Frontal cortex (tissue), 4 donors: ENCODE data around the gene KLHL22. TPM values are rescaled to one million over a fixed set of nuclear protein-coding genes. Genes with fewer than 3 reads are reported as not detected.
"Not testable (repeated sequence)": the region's sequence is repeated elsewhere in the genome, so short reads cannot be mapped to it uniquely, and the experiment has no call there.

Experiments used
- DNase-seq, 2 donors: peaks; one replicate each; pipeline ENCODE4 v3.0.0; 2012; ENCODE audit warnings: low spot score in 2 of 2
- FAIRE-seq: peaks from 2 replicates; lab custom pipeline; 2012; peaks lifted over from hg19 to GRCh38; lab: Jason Lieb, UNC
- total RNA-seq: library from RNA; depleted of rRNA; stranded (reverse); fragments of >200 nt; gene quantifications from one replicate; pipeline ENCODE4 v1.2.3, GENCODE V29; 2014
- donor health status: control.
- donor health status: control.
- donor health status: control.

Gene KLHL22
- total RNA-seq, 1 donor from 2014 or later = 46.9 TPM

DNA sequence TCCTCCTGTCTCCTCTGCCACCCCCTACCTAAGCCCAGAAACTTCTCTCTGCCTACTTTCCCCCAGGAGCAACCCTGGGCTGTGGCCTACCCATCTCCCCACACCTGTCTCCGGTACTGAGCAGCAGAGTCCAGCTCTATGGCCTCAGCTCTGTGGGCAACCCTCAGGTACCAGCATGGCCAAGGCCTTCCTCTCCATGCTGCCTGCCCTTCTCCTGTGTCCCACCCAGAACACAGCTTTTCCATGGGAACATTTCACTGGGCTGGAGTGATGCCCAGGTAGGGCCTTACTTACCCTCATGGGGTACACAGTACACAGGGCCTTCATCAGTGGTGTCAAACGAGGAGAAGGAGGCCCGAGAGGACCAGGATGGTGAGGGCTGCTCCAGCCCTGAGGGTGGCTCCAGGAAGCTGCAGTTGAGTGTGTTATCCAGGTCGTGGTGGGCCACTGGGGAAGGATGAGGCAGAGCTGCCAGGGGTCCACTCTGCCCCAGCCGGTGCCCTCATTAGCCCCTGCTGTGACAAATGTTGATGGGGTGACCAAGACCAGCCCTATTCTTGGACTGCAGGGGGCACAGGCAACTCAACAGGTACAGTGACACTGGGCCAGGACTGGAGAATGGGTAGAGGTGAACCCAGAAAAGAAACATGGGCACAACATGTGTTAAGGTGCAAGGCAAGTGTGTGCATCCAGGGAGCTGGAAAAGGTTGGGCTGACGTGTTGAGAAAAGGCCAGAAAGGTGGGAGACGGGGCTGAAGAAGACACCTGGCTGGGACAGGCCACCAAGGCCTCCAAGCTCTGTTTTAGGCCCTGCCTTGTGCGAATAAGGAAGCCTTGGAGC, 68.3 kb downstream of the KLHL22 start:
- DNase-seq (peak in 1 of 2 donors; percentile 12), FAIRE-seq (no peak)

DNA sequence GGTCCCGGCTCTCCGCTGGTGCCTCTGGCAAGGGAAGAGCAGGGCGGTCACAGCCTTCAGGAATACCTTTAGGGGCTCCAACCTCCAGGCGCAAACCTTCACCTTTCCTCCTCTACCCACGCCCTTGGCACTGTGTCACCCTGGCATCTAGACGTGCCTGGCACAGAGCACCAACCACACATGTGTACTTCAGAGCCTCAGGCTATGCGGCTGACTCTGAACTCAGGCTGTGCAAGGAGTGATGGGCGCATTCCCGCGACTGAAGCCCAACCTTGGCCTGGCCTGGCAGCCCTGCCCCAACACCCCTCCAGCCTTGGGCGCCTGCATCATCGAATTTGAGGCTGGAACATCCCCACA, 69.4 kb downstream of the KLHL22 start:
- DNase-seq (no peak), FAIRE-seq (no peak)

DNA sequence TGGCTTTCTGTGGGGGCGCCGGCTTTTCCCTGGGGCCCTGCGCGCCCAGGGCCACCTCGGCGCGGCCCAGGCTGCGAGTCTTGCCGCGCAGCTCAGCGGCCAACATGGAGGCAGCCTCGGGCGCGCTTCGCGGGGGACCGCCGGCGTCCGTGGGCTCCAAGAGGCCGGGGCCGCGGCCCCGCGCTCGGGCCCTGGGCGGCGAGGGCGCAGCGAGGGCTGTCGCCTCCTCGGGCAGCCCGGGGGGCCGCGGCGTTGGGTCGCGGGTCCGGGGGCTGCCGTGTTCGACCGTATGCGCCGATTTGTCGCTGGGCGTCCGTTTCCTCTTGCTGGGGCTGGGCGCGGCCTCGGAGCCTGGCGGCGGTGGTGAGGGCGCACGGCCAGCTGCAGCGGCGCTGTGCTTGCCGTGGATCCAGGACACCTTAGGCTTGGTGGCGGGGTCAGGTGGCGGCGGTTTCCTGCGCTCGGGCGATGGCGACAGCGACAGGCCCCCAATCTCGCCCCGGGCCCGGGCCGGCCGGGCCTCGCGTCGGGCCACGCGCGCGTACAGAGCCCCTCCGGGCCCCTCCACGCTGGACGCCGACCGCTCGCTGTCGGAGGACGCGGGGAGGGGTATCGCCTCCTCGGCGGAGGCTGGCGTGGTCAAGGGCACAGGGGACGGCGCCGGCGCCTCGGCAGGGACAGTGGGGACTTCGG, 69.9 kb downstream of the KLHL22 start:
- DNase-seq (no peak), FAIRE-seq (no peak)

DNA sequence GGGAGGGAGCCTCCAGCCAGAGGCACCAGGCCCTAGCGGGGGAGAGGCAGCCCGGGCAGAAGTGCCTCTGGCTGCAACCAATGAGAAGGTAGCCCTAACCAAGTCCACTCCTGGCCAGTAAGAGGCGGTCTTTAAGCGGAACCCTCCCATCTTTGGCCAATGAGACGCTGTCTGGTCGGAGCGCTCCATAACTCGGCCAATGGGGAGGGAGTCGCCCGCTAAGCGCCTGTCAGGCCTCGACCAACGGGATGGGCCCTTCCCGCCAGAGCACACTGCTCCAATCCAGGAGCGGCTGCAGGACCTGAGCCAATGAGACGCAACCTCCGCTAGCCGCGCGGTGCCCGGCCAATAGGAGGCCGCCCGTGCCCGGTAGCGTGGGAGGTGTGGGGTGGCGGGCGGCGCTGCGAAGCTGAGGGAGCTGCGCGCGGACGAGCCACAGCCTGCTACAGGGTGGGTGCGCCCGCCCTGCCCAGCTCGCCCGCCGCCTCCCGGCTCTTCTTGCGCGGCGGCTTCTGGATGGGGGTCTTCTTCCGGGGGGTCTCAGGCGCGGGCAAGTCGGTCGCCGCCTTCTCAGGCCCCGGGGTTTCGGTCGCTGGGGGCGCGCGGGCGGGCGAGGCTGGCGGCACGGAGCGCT, 70.5 kb downstream of the KLHL22 start:
- FAIRE-seq (no peak), DNase-seq (peak in 1 of 2 donors; percentile 62)

DNA sequence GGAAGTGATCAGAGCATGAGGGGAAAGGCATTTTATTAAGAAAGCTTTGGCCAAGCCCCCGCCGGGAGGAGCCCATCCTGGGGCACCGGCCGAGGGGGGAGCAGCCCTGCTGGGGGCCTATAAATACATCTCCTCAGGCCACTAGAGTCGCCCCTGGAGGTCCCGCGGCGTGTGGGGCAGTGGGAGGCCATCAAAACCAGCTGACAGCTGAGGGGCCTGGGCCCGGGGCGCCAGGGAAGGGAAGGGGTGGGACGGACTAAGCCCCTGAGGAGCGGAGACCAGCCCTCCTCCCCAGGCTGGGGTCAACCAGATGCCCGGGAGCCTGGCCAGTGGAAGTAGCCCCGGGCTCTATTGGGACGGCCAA, 71.0 kb downstream of the KLHL22 start:
- DNase-seq = no peak
- FAIRE-seq = no peak

DNA sequence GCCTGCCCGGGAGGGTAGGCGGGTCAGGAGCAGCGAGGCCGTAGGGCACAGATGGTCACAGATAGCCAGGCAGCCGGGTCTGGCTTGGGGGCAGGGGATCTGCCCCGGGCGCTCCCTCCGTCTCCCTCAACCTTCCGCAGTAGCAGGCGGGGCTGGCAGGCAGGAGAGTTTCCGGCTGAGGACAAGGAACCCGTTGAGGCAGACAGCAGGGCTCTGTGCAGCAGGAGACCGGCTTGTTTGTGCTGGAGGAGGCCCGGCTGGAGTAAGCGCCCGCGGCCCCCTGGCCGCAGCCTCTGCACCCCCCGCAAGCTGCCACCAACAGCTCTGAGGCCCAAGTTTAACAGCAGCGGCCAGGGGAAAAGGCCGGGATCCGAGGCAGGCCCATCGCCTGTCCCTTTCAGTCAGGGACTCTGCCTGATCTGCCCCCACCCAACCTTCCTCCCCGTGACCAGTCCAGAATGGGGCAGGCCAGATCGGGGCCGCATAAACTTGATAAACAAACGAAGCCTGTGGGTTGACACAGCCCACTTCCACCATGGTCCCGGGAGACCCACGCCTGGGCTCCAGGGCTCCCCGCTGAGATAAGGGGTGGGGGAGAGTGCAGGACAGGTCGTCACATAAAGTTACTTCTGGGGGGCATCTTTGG, 71.6 kb downstream of the KLHL22 start:
- peak; percentile 56 to 76 for DNase-seq
- no peak for FAIRE-seq

DNA sequence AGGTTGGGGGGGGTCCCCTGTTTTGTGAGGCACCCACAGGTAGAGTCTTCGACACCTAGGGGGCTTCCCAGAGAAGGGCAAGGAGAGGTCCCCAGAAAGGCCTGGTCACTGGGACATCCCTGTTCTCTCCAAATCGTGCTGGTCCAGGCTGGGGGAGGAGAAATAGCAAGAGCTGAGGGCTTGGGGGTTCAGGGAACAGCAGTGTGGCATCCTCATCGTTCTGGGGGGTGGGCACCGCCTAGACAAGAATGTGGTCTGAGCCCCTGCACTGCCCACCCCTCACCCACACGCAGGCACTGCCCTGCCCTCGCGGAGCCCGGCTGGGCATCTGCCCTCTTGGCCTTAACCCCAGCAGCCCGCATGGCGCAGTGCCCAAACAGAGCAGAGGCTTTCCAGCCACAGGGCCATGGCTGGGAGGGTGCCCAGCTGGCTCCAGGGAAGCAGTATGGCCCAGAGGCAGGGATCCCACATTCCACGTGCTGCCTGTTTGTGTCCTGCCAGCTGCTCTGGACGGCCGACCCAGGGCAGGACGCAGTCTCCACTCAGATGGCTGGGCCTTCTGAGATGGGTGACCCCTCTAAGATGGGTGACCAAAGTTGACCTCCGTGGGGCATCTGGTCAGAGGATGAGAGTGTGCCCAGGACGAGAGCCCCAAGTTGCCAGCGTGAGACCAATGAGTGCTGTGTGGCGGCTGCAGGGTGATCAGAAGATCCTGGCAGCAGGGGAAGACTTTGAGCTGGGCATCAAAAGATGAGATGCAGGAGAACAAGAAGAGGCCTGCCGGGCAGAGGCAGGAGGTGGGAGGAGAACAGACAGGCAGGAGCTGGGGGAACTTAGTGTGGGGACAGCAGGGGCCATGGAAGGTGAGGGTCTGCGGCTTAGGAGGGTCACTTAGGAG, 72.3 kb downstream of the KLHL22 start:
- FAIRE-seq = no peak
- DNase-seq = peak; percentile 85 to 88

DNA sequence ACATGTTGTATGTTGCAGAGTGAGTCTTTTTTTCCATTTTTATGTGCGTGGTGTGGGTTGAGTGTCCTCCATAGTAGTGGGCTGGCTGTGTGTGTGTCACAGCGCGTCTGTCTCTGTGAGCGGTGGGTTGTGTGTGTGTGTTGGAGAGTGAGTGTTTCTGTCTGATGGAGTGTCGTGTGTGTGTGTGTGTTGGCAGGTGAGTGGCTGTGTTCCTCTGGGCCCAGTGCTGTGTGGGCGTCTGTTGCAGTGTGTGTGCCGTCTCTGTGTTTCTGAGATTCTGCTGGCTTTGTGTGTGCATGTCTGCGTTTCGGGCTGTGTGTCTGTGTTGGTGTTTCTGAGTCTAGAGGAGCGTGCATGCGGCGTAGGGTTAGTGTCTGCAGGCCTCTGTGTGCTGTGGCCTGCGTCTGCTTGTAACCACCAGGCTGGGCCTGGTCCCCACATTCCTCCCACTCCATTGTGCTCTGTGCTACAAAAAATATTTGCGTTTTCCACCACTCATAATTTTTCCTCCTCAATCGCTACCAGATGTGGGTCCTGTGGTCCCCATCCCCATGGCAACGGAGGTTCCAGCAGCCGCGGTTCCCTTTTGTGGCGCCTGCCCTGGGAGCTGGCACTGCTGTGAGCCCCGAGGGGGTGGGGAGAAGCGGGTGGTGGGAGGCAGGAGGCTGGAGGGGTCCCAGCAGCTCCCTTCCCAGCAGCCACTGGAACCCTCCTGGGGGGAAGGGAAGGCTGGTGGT, 73.2 kb downstream of the KLHL22 start:
- DNase-seq = no peak
- no peak for FAIRE-seq

DNA sequence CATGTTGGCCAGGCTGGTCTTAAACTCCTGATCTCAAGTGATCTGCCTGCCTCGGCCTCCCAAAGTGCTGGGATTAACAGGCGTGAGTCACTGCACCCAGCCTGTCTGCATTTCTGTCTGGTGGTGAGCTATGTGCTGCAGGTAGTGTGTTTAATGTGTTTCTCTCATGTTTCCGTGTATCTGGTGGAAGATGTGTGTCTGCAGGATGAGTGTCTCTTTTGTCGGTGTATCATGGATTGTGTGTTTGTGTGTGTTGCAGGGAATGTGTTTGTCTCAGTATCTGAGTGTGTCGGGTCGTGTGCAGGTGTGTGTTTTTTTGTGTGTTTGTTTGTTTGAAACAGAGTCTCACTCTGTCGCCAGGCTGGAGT, 74.1 kb downstream of the KLHL22 start:
- DNase-seq (no peak), FAIRE-seq (no peak)

DNA sequence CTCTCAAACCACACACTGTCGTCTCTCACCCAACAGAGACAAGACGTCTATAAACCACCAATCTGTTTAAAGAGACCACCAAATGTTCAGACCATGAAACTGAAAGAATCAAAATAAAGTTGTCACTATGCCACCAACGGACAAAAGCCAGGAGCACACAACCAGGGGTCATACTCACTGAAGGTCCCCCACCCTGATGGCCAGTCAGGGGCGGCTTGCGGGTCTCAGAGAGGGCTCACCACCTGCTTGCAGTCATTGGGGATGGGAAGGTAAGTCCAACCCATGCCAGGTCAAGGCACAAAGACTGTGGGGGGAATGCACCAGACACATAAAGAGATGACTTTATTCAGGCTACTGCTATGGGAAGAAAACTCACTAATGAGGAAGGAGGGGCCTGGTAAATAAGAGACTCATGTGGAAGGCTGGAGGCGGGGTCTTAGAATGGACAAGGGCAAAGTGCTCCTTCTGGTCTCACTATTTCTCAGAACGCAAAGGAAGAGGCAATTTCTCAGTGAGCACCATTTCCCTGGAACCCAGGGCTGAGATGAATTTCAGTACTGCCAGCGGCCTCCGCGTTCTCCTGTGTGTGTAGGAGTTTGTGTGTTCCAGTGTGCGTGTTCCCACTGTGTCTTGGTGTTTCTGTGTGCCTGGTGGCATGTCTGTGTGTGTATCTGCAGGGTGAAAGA, 75.3 kb downstream of the KLHL22 start:
- FAIRE-seq (no peak), DNase-seq (no peak)

DNA sequence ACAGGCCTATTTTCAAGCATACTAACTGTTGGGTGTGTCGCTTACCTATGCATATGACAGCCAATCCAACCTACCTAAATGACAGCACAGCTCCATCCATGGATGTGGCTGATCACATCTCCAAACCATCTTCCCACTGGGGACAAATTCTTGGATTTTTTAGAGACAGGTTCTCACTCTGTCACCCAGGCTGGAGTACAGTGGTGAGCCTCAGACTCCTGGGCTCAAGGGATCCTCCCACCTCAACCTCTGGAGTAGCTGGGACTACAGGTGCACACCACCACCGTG, 76.0 kb downstream of the KLHL22 start:
- no peak for FAIRE-seq
- DNase-seq = no peak

DNA sequence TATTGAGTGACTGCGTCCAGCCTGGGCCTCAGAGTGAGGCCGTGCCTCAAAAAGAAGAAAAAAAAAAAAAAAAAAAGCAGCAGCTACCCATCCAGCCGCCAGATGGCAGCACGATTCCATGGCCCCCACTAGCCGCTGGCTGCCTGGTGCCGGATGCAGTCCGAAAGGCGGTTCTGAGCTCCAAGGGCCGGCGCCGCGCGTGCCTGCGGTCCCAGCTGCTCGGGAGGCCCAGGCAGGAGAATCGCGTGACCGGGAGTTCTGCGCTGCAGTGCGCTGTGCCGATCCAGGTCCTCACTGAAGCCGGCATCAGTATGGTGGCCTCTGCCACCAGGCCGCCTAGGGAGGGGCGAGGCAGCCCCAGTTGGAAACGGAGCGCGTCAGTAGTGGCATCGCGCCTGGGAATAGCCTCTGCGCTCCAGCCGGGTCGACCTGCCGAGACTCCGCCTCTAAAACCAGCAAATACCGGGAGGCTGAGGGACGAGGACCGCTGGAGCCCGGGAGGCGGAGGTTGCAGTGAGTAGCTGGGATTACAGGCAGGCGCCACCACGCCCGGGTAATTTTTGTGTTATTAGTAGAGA, 77.3 kb downstream of the KLHL22 start:
- DNase-seq = peak; percentile 79 to 84
- no peak for FAIRE-seq

DNA sequence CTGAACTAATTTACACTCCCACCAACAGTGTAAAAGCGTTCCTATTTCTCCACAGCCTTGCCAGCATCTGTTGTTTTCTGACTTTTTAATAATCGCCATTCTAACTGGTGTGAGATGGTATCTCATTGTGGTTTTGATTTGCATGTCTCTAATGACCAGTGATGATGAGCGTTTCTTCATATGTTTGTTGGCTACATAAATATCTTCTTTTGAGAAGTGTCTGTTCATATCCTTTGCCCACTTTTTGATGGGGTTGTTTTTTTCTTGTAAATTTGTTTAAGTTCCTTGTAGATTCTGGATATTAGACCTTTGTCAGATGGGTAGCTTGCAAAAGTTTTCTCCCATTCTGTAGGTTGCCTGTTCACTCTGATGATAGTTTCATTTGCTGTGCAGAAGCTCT, 79.9 kb downstream of the KLHL22 start:
- DNase-seq, FAIRE-seq: not testable (repeated sequence)

DNA sequence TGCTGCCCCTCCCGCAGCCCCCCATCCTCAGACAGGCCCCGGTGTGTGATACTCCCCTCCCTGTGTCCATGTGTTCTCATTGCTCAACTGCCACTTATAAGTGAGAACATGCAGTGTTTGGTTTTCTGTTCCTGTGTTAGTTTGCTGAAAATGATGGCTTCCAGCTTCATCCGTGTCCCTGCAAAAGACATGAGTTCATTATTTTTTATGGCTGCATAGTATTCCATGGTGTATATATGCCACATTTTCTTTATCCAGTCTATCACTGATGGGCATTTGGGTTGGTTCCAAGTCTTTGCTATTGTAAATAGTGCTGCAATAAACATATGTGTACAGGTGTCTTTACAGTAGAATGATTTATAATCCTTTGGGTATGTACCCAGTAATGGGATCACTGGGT, 80.4 kb downstream of the KLHL22 start:
- not testable (repeated sequence) for DNase-seq, FAIRE-seq

DNA sequence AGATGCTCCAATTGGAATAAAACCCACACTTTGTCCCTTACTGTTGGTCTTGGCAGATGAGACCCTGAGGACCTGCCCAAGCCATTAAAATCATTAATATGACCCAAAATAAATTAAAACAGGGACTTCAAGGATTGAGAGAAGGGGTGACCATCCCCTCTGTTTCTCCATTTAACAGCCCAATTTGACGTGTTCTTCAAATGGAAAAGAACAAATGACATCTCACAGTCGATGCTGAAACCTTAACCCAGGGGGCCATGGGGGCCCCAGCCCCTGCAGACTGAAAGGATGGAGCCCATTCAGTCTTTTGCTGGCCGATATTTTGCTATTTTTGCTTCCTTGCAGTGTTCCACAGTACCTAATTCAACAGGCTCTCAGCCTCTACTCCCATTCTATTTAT, 81.1 kb downstream of the KLHL22 start:
- FAIRE-seq (no peak), DNase-seq (no peak)

DNA sequence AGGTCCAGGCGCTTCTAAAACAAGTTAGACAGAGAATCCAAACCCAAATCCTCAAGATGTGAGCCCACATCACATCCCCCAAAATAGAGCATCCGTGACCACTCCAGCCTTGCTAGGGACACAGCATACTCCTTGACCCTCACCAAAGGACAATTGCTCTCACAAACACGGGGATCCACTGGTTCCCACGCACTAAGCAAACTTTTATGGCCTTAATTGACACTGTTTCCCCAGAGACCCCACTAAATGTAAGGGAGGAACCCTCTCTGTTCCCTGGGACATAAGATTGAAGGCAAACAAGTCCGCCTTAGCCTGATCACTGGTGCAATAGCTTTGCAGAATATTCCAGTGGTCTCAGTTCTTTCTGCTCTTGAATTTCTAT, 81.5 kb downstream of the KLHL22 start:
- no peak for FAIRE-seq
- DNase-seq = no peak

DNA sequence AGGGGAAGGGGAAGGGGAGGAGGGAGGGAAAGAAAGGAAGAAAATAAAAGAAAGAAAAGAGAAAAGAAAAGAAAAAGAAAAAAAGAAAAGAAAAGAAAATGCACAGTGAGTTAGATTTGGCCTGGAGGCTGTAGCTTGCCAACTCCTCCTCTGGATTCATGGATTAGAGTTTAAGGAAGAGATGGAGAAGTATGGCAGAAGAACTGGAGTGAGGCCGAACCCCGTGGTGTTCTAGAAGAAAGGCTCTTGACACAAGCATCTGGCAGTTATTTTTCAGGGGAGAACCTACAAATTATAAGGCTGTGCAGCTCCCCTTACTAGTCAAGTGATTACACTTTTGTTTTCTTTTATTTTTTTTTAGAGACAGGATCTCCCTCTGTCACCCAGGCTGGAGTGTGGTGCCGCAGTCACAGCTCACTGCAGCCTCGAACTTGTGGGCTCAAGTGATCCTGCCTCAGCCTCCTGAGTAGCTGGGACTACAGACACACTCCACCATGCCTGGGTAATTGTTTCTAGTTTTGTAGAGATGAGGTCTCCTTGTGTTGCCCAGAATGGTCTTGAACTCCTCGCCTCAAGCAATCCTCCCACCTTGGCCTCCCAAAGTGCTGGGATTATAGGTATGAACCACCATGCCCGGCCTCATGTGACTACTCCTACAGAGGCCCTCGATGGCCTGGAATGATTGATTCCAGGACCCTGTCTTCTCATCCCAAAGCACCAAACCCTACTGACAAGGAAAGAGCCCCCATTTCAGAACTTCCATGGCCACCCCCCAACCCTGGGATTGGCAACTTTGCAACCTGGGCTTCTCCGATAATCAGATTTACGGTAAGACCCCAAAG, 82.2 kb downstream of the KLHL22 start:
- FAIRE-seq (no peak), DNase-seq (no peak)
